ENCODE results near the gene CA10. TPM values are rescaled to one million over a fixed set of nuclear protein-coding genes. Genes with fewer than 3 reads are reported as not detected.

The CA10 gene
- total and polyA plus RNA-seq, 9 of the 15 experiments (the other 6 are each of a cell fraction or from before 2014, with no cell fraction given), result not detected

DNA sequence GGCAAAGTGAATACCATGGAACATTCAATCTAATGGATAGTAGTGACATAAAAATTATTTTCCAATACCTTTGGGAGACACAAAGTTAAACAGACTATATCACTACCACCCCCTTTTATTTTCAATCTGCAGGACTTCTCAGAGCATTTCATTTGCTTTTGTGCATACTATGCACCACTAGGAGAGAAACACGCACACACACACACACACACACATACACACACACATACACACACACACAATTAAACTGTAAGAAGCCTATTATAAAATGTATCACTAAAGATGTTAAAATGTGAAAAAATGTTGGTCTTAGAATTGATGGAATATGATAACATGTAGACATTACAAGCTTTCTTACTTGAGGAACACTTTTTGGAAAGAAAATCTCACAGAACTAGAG is 331.4 kb downstream of the CA10 start:
- Histone ChIP-seq H3K4me3 (no peak overlapping the region), H3K4me1 (replicated peaks in 1 of 2; ENCODE audit: control insufficient read depth in 2 of 2, insufficient read depth in 2 of 2, low read length in 2 of 2) (no peaks in the 10 kb centered on the region), H3K27me3 (ENCODE audit: control insufficient read depth in 2 of 2, insufficient read depth in 2 of 2, low read length in 2 of 2) (no peaks in the 10 kb centered on the region), H2AFZ (ENCODE audit: low read depth, low read length) (no peak overlapping the region), H3K4me2 (ENCODE audit: insufficient read depth, low read length) (no peak overlapping the region), H3K9me3 (replicated peaks; ENCODE audit: control insufficient read depth, insufficient read depth, low read depth, low read length) (no peaks in the 10 kb centered on the region), H3K9me1 (ENCODE audit: control insufficient read depth, insufficient read depth, low read length) (no peaks in the 10 kb centered on the region), H3K27ac (ENCODE audit: extremely low read depth, low read depth, low read length) (no peak overlapping the region), H4K20me1 (replicated peaks; ENCODE audit: control insufficient read depth, insufficient read depth, low read length) (no peaks in the 10 kb centered on the region), H3K9ac (ENCODE audit: insufficient read depth in 1 of 2, low read depth in 2 of 2, low read length in 2 of 2) (no peak overlapping the region), H3K36me3 (ENCODE audit: control insufficient read depth, insufficient read depth, low read length) (no peaks in the 10 kb centered on the region), H3K79me2 (ENCODE audit: control insufficient read depth, insufficient read depth, low read length) (no peaks in the 10 kb centered on the region)
- intact Hi-C loops (cut with micrococcal nuclease) (no loop called here), in situ Hi-C loops (cut with MboI) (no loop called here)
- no CpG with 5 or more reads among the region's 1 CpG for WGBS (ENCODE audit: insufficient coverage, low coverage, missing lambda C conversion rate)
- ATAC-seq (no peak), DNase-seq (ENCODE audit: extremely low read depth in 1 of 4, low spot score in 3 of 4) (no peak), FAIRE-seq (no peak)
- no TSS peak for BruUV-seq (replicated peaks)
- CTCF ChIA-PET (ENCODE audit: low intra/inter-chr PET ratio), result no interaction called here
- no peak for TF ChIP-seq ZNF274 (IDR thresholded peaks at IDR 0.05; ENCODE audit: borderline replicate concordance, low read depth, low read length)
- TF ChIP-seq AFF1 (IDR thresholded peaks at IDR 0.05; ENCODE audit: low read depth in 1 of 2, partially characterized antibody in 2 of 2), result no peak
- no peak for TF ChIP-seq NKRF (IDR thresholded peaks at IDR 0.05; ENCODE audit: borderline replicate concordance)
- no peak for TF ChIP-seq NCOA4 (IDR thresholded peaks at IDR 0.05; ENCODE audit: partially characterized antibody)
- TF ChIP-seq WHSC1 (IDR thresholded peaks at IDR 0.05; ENCODE audit: low read length), result no peak
- no peak for TF ChIP-seq DPF2 (IDR thresholded peaks at IDR 0.05)
- TF ChIP-seq, protein P1, sequence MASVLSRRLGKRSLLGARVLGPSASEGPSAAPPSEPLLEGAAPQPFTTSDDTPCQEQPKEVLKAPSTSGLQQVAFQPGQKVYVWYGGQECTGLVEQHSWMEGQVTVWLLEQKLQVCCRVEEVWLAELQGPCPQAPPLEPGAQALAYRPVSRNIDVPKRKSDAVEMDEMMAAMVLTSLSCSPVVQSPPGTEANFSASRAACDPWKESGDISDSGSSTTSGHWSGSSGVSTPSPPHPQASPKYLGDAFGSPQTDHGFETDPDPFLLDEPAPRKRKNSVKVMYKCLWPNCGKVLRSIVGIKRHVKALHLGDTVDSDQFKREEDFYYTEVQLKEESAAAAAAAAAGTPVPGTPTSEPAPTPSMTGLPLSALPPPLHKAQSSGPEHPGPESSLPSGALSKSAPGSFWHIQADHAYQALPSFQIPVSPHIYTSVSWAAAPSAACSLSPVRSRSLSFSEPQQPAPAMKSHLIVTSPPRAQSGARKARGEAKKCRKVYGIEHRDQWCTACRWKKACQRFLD (CRISPR knock-in tag; IDR thresholded peaks at IDR 0.05), result no peak
- TF ChIP-seq KAT7 (CRISPR knock-in tag; IDR thresholded peaks at IDR 0.05; ENCODE audit: borderline replicate concordance), result no peak
- no peak for TF ChIP-seq HIVEP1 (CRISPR knock-in tag; IDR thresholded peaks at IDR 0.05)
- no peak for TF ChIP-seq ZNF124 (CRISPR knock-in tag; IDR thresholded peaks at IDR 0.05)
- TF ChIP-seq KAT8 (IDR thresholded peaks at IDR 0.05; ENCODE audit: low read depth), result no peak
- POLR2A ChIA-PET, result no interaction called here

Data from K562 (cell line).